ENCODE data around the gene ZNF544. TPM values are rescaled to one million over a fixed set of nuclear protein-coding genes. Genes with fewer than 3 reads are reported as not detected.

ZNF544 gene
- polyA plus RNA-seq, 2 of the 4 experiments (the other 2 are of a cell fraction), result 23.7 to 33.1 TPM

DNA sequence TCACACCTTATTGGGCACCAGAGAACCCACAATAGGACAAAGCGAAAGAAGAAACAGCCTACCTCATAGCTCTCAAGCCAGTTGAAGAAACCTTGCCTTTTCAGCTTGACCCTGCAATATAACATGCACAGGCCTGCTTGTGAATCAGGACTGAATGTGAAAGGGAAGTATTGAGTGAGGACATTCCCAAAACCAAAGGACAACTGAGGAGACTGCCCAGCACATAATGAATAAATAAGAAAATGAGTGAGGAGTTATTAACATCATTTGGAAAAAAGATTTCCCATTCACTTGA lies 15.7 kb upstream of the ZNF544 start:
- TF ChIP-seq, protein P1, sequence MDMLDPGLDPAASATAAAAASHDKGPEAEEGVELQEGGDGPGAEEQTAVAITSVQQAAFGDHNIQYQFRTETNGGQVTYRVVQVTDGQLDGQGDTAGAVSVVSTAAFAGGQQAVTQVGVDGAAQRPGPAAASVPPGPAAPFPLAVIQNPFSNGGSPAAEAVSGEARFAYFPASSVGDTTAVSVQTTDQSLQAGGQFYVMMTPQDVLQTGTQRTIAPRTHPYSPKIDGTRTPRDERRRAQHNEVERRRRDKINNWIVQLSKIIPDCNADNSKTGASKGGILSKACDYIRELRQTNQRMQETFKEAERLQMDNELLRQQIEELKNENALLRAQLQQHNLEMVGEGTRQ (IDR thresholded peaks at IDR 0.05), result no peak
- WGBS (ENCODE audit: missing lambda C conversion rate), result 94% methylated on average over 1 of the region's 1 CpG
- peaks cover 98% of the 10 kb centered on the region for H3K9me3 ChIP-seq

GRCh38 chr19:58217069-58217481 lies 11.6 kb upstream of the ZNF544 start:
- 91% methylated on average over 34 of the region's 34 CpGs for WGBS (ENCODE audit: missing lambda C conversion rate)
- no peak for FAIRE-seq
- ChIA-PET POLR2A (no interaction called here), CTCF (no interaction called here)
- DNase-seq (ENCODE audit: low read depth in 1 of 2, low spot score in 1 of 2), result no peak
- H3K27ac ChIP-seq, result no peak overlapping the region
- H3K4me1 ChIP-seq, result no peaks in the 10 kb centered on the region
- H3K4me2 ChIP-seq, result no peak overlapping the region
- no peak for TF ChIP-seq CBX2 (IDR thresholded peaks at IDR 0.05; ENCODE audit: borderline replicate concordance, low read depth)
- no peak for TF ChIP-seq EP300 (IDR thresholded peaks at IDR 0.05)
- no peak for TF ChIP-seq MAFK (IDR thresholded peaks at IDR 0.05; ENCODE audit: partially characterized antibody)
- no peak for TF ChIP-seq POLR2AphosphoS2 (conservative IDR thresholded peaks at IDR 0.05; ENCODE audit: low read length)
- TF ChIP-seq TFCP2L1 (CRISPR knock-in tag; IDR thresholded peaks at IDR 0.05), result no peak
- TF ChIP-seq ESRRA (IDR thresholded peaks at IDR 0.05; ENCODE audit: borderline replicate concordance, low read length), result no peak
- no peak for ATAC-seq
- H3K4me3 ChIP-seq, result no peak overlapping the region
- H3K9me3 ChIP-seq, result peaks cover 90% of the 10 kb centered on the region

More for the DNA sequence above, 15.7 kb upstream of the ZNF544 start:
- FAIRE-seq (peak; percentile 13), DNase-seq (ENCODE audit: low read depth in 1 of 2, low spot score in 1 of 2) (no peak), ATAC-seq (no peak)
- ChIA-PET POLR2A (no interaction called here), CTCF (no interaction called here)
- H3K27ac ChIP-seq, result no peak overlapping the region
- H3K4me1 ChIP-seq, result no peaks in the 10 kb centered on the region
- H3K4me2 ChIP-seq, result no peak overlapping the region
- no peak overlapping the region for H3K4me3 ChIP-seq

DNA sequence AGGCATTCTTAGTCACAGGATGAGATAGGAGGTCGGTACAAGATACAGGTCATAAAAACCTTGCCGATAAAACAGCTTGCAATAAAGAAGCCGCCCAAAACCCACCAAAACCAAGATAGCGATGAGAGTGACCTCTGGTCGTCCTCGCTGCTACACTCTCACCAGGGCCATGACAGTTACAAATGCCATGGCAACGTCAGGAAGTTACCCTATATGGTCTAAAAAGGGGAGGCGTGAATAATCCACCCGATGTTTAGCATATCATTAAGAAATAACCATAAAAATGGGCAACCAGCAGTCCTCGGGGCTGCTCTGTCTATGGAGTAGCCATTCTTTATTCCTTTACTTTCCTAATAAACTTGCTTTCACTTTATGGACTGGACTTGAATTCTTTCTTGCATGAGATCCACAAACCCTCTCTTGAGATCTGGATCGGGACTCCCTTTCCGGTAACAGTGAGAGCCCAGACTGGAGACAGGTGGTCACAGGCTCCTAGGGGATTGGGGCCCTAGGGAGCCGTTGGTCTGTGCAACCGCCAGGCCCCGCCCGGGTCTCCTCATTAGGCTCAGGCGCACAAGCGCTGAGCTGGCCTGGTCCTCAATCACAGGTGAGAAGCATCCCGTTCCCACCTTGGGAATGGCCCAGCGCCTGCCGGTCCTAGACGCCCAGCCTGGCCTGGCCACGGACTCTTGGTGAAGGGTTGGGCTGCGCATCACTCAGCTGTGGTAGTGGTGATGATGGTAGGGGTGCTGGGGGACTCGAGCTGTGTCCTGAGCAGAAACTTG lies 10.9 kb upstream of the ZNF544 start:
- Histone ChIP-seq H3K9me3 (peaks cover 90% of the 10 kb centered on the region), H3K4me2 (no peak overlapping the region), H3K4me1 (no peaks in the 10 kb centered on the region), H3K4me3 (no peak overlapping the region), H3K27ac (no peak overlapping the region)
- ChIA-PET CTCF (no interaction called here), POLR2A (no interaction called here)
- FAIRE-seq (no peak), DNase-seq (ENCODE audit: low read depth in 1 of 2, low spot score in 1 of 2) (no peak), ATAC-seq (no peak)
- WGBS (ENCODE audit: missing lambda C conversion rate), result 73% methylated on average over 23 of the region's 25 CpGs
- TF ChIP-seq, protein P2, sequence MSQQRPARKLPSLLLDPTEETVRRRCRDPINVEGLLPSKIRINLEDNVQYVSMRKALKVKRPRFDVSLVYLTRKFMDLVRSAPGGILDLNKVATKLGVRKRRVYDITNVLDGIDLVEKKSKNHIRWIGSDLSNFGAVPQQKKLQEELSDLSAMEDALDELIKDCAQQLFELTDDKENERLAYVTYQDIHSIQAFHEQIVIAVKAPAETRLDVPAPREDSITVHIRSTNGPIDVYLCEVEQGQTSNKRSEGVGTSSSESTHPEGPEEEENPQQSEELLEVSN (IDR thresholded peaks at IDR 0.05; ENCODE audit: borderline replicate concordance, low read depth), result no peak
- TF ChIP-seq CHD4 (IDR thresholded peaks at IDR 0.05; ENCODE audit: borderline replicate concordance) (no peak), NPAS2 (CRISPR knock-in tag; IDR thresholded peaks at IDR 0.05; ENCODE audit: borderline replicate concordance) (no peak), CHD2 (IDR thresholded peaks at IDR 0.05; ENCODE audit: low read length, partially characterized antibody) (no peak), FOXS1 (CRISPR knock-in tag; IDR thresholded peaks at IDR 0.05) (no peak), BCL3 (IDR thresholded peaks at IDR 0.05) (no peak)

GRCh38 chr19:58218899-58219298 lies 9.8 kb upstream of the ZNF544 start:
- FAIRE-seq (no peak), DNase-seq (ENCODE audit: low read depth in 1 of 2, low spot score in 1 of 2) (peak in 1 of 2 experiments; percentile 55), ATAC-seq (peak in 1 of 2 experiments; percentile 68; a peak in 3 of 6 replicates)
- Histone ChIP-seq H3K9me3 (peaks cover 90% of the 10 kb centered on the region), H3K4me3 (no peak overlapping the region), H3K4me2 (no peak overlapping the region), H3K27ac (no peak overlapping the region), H3K4me1 (no peaks in the 10 kb centered on the region)
- POLR2A ChIA-PET, result no interaction called here
- 42% methylated on average over 9 of the region's 9 CpGs for WGBS (ENCODE audit: missing lambda C conversion rate)
- CTCF ChIA-PET, result no interaction called here
- TF ChIP-seq RAD21 (conservative IDR thresholded peaks at IDR 0.05 in 1 of 2, IDR thresholded peaks at IDR 0.05 in 1 of 2), result peak; percentile 30 to 40; a peak in 4 of 5 replicates
- TF ChIP-seq HES2 (IDR thresholded peaks at IDR 0.05), result no peak
- no peak for TF ChIP-seq HDAC2 (IDR thresholded peaks at IDR 0.05)

All from A549 (cell line).